Upper lobe of right lung (tissue), 1 donor: ENCODE measurements around the gene PLXNB2. TPM values are rescaled to one million over a fixed set of nuclear protein-coding genes. Genes with fewer than 3 reads are reported as not detected.
A peak's percentile ranks its signal among the peaks of the same experiment; 100 is the strongest.

Experiments
- ATAC-seq: fragments of 200-7000 bp; cut with Tn5 transposase; one replicate; pipeline ENCODE4 v1.9.1; 2020; ENCODE audit warnings: mild to moderate bottlenecking, moderate library complexity
- DNase-seq: peaks from one replicate; pipeline ENCODE4 v3.0.0-alpha.2; 2020
- H3K27ac ChIP-seq: fragments of 200-600 bp; one replicate; pipeline ENCODE4 v1.8.0; 2022
- H3K27me3 ChIP-seq: fragments of 200-600 bp; one replicate; pipeline ENCODE4 v1.8.0; 2022; ENCODE audit warnings: mild to moderate bottlenecking
- H3K36me3 ChIP-seq: fragments of 200-600 bp; one replicate; pipeline ENCODE4 v1.8.0; 2022
- H3K4me1 ChIP-seq: fragments of 200-600 bp; one replicate; pipeline ENCODE4 v1.8.0; 2022
- H3K4me3 ChIP-seq: fragments of 200-600 bp; one replicate; pipeline ENCODE4 v1.8.0; 2022; ENCODE audit warnings: mild to moderate bottlenecking
- H3K9me3 ChIP-seq: fragments of 200-600 bp; one replicate; pipeline ENCODE4 v1.8.0; 2022
- intact Hi-C: fragments of 100-400 bp; cut with DNase I; formaldehyde crosslinking; loops from one replicate; pipeline ENCODE4 v1.11.0; 2022
- total RNA-seq: library from RNA; stranded (reverse); fragmentation: NEBNext Ultra II Directional; extraction: Animal tissue kit (Norgen Biotek cat#: 25700); gene quantifications from one replicate; pipeline ENCODE4 v1.2.1, GENCODE V29; 2021
- TF ChIP-seq, protein P1 (sequence below): fragments of 200-600 bp; IDR thresholded peaks from one replicate; pipeline ENCODE4 v1.8.0; 2022; ENCODE audit warnings: antibody characterized with exemption
- donor health status: DM: no; HTN: yes; CAD: no; lungs with severe emphysema.

PLXNB2 gene
- total RNA-seq, 1 donor from 2014 or later = 308 TPM

DNA sequence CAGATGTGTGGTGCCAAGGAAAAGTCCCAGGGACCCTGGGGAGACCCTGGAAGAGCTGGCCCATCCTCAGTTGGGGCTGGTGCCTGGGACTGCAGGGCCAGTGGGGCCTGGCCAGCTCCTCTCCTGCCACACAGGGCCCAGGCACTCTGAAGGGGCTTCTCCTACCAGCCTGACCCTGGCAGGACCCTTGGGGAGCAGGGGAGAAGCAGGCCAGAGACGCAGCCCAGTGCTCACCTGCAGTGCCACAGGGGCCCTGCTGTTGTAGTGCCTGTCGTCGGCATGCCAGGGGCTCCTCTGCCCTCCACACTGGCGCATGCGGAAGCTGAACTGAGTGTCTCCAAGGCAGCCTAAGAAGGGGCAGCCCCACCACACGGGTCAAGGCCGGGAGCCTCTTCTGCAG, 10.2 kb upstream of the PLXNB2 start:
- ATAC-seq = no peak
- TF ChIP-seq, protein P1, sequence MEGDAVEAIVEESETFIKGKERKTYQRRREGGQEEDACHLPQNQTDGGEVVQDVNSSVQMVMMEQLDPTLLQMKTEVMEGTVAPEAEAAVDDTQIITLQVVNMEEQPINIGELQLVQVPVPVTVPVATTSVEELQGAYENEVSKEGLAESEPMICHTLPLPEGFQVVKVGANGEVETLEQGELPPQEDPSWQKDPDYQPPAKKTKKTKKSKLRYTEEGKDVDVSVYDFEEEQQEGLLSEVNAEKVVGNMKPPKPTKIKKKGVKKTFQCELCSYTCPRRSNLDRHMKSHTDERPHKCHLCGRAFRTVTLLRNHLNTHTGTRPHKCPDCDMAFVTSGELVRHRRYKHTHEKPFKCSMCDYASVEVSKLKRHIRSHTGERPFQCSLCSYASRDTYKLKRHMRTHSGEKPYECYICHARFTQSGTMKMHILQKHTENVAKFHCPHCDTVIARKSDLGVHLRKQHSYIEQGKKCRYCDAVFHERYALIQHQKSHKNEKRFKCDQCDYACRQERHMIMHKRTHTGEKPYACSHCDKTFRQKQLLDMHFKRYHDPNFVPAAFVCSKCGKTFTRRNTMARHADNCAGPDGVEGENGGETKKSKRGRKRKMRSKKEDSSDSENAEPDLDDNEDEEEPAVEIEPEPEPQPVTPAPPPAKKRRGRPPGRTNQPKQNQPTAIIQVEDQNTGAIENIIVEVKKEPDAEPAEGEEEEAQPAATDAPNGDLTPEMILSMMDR = no peak
- Histone ChIP-seq H3K4me1 (peaks cover 14% of the 10 kb centered on the region), H3K36me3 (no peaks in the 10 kb centered on the region), H3K27ac (no peak overlapping the region), H3K4me3 (no peak overlapping the region), H3K27me3 (no peaks in the 10 kb centered on the region), H3K9me3 (no peaks in the 10 kb centered on the region)
- DNase-seq = no peak
- intact Hi-C loops = no loop called here

DNA sequence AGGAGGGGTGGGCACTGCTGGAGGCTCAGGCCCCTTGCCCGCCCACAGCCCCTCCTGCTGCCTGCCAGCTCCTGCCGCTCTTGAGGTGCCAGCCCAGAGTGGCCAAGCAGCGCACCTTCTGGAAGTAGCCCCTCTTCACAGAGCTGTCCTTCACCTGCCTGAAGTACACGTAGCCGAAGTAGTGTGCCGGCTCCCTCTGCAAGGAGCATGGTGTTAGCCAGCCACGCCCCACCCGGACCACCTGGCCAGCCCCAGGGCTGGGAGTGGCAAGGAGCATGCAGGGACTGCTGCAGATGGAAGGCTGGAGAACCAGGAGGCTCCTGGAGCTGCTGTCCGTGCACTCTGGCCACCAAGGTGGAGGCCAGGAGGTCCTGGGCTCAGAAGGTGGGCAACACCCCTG, 9.7 kb upstream of the PLXNB2 start:
- Histone ChIP-seq H3K4me3 (no peak overlapping the region), H3K27ac (no peak overlapping the region), H3K36me3 (no peaks in the 10 kb centered on the region), H3K4me1 (peaks cover 14% of the 10 kb centered on the region), H3K9me3 (no peaks in the 10 kb centered on the region), H3K27me3 (no peaks in the 10 kb centered on the region)
- ATAC-seq = no peak
- intact Hi-C loops = no loop called here
- TF ChIP-seq, protein P1 = no peak
- DNase-seq = peak; percentile 55

DNA sequence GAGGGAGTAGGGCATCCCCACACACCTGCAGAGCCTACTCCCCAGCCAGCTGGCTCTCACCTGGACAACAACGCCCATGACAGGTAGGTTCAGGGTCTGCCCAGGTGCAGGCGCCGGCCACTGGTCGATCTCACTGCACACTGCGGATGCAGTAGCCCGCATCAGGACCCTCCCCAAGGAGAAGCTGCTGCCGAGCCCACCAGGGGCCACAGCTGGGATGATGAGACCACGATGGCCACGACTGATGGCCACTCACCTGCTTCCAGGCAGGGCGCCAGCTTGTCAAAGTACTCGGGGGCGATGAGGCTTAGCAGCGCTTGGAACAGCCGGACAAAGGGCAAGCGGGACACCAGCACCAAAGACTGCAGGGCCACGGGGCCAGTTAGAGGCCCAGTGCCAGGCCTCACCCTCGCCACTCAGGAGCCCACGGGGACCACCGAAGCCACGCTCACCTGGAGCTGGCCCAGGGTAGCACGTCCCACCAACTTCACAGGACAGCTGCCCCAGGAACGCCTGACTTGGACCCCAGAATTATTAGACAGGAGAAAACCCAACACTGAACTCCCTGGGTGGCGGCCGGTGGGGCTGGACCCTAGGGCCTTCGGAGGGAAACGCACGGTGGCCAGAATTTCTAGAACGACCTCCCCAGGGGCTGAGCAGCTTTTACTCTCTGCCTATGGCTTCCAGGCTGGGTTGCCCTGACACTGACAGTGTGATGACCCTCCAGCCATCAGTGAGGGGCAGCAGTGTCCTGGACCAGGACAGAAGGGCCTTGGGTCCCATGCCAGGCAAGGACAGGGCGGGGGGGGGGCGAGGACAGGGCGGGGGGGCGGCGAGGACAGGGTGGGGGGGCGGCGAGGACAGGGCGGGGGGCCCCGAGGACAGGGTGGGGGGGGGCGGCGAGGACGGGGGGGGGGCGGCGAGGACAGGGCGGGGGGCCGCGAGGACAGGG, 8.9 kb upstream of the PLXNB2 start:
- Histone ChIP-seq H3K27me3 (no peaks in the 10 kb centered on the region), H3K9me3 (no peaks in the 10 kb centered on the region), H3K27ac (no peak overlapping the region), H3K4me3 (no peak overlapping the region), H3K4me1 (peaks cover 14% of the 10 kb centered on the region), H3K36me3 (no peaks in the 10 kb centered on the region)
- ATAC-seq (no peak), DNase-seq (peak; percentile 59)
- intact Hi-C loops = no loop called here
- TF ChIP-seq, protein P1 = no peak

DNA sequence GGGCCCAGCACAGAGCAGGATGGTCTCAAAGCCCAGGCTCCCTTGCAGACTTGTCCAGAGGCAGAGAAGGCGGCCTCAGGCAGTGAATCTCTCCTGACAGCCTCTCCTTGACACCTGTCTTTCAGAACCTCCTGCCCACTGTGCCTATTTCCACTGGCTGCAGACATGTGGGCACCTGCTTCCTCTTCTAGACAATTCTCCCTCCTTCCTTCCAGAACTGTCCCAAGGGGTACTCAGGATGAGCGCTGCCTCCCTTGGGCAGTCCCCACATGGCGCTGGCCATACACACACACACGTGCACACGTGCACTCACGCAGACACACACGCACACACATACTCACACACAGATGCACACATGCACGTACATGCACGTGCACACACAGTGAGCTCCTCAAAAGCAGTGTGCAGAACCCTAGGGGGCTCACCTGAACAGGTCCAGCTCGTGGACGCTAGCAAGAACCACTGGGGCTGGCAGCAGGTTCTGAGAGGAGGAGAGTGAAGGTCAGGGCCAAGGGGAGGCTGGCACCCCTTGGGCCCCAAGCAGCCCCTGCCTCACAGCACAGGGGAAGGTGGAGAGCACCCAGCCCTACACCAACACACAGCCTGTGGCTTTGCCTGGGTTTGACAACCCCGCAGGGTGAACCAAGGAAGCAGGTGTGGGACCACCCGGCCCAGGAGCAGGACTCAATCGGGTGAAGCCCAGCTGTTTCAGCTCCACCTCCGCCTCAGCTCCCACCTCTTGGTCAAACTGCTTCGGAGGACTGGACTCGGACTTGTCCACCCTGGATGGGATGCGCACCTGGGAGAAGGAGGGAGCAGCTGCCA, 8.1 kb upstream of the PLXNB2 start:
- no peaks in the 10 kb centered on the region for H3K27me3 ChIP-seq

DNA sequence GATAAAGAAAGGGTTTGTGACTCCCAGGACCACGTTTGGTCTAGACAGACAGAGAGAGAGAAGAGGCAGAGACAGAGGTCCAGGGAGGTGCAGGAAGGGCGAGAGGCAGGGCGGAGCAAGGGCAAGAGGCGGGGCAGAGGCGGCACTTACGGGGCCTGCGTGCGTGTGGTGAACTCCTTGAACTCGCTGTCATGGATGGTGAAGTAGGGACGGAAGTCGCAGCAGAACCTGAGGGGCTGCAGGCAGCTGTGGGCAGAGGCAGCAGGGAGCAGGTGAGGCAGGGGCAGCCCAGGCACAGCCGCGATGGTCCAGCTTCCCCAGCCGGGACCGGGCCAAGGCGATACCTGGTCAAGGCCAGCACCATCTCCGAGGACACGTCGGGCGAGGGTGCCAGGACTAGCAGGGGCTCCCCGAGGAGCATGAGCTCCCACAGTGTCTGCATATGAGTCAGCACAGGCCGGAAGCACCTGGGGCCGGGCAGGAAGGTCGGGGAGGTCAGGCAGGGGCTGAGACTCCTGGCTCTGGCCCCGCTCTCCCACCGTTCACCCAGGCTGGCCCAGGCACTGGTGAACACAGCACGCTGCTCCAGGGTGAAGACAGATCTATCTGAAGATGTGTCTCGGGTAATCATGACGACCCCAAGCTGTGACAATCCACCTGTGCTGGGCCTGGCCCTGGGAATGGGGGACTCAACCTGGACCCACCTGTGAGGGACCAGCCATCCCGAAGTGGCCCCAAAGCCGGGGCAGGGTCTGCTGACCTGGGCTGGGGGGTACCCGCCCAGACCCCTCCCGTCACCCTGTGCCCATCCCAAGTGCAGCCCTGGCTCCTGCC, 7.2 kb upstream of the PLXNB2 start:
- intact Hi-C loops = no loop called here
- Histone ChIP-seq H3K9me3 (no peaks in the 10 kb centered on the region), H3K36me3 (no peaks in the 10 kb centered on the region), H3K4me3 (peak overlapping the region; percentile 27), H3K27me3 (no peaks in the 10 kb centered on the region), H3K27ac (peak overlapping the region; percentile 59), H3K4me1 (peaks cover 20% of the 10 kb centered on the region)
- TF ChIP-seq, protein P1 = no peak
- peak; percentile 91 for DNase-seq
- ATAC-seq = peak; percentile 79

More for the DNA sequence above, 8.1 kb upstream of the PLXNB2 start:
- TF ChIP-seq, protein P1 = no peak
- ATAC-seq (no peak), DNase-seq (no peak)
- Histone ChIP-seq H3K27ac (no peak overlapping the region), H3K4me3 (no peak overlapping the region), H3K36me3 (no peaks in the 10 kb centered on the region), H3K4me1 (peaks cover 14% of the 10 kb centered on the region), H3K9me3 (no peaks in the 10 kb centered on the region)
- intact Hi-C loops = no loop called here
